ENCODE measurements around the gene ACKR4. TPM values are rescaled to one million over a fixed set of nuclear protein-coding genes. Genes with fewer than 3 reads are reported as not detected.

ACKR4 gene
- polyA plus RNA-seq, 1 of the 3 experiments (the other 2 are of a cell fraction), result 0.10 TPM

DNA sequence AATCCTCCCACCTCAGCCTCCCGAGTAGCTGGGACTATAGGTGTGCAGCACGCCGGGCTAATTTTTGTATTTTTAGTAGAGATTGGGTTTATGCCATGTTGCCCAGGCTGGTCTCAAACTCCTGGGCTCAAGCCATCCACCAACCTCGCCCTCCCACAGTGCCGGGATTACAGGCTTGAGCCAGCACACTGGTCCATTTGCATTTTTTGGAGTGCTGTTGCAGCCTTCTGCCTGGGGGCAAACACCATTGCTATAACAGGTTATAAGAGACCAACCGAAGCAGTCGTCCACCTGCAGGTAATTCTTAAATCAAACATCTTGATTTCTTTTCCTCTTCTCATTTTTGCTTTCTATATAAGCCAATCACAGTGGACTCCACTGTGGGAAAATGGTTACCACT, 27.7 kb downstream of the ACKR4 start:
- Histone ChIP-seq H3F3A (replicated peaks; ENCODE audit: insufficient read depth) (peaks cover 16% of the 10 kb centered on the region), H3K79me2 (ENCODE audit: insufficient read depth) (no peaks in the 10 kb centered on the region), H3K4me1 (ENCODE audit: control insufficient read depth in 1 of 2, insufficient read depth in 2 of 2, low read depth in 1 of 2, low read length in 1 of 2) (peaks cover 0 to 25% of the 10 kb centered on the region in 2 experiments; a peak in 3 of 4 replicates), H4K20me1 (ENCODE audit: insufficient read depth) (no peaks in the 10 kb centered on the region), H3K4me2 (no peak overlapping the region), H2AFZ (ENCODE audit: low read depth) (no peak overlapping the region), H3K27ac (ENCODE audit: low read depth in 2 of 2, low read length in 1 of 2) (peak overlapping the region in 1 of 2 experiments; percentile 27; a peak in 1 of 4 replicates), H3K9me3 (no peaks in the 10 kb centered on the region), H3K36me3 (replicated peaks in 1 of 2; ENCODE audit: control insufficient read depth in 1 of 2, insufficient read depth in 2 of 2, low read length in 1 of 2) (peaks cover 19 to 33% of the 10 kb centered on the region in 2 experiments), H3K9ac (no peak overlapping the region), H3K4me3 (ENCODE audit: low read depth in 2 of 2, low read length in 1 of 2) (no peak overlapping the region), H3K9me2 (no peaks in the 10 kb centered on the region), H3K27me3 (ENCODE audit: insufficient read depth) (no peaks in the 10 kb centered on the region)
- ChIA-PET CTCF (interaction anchor here (1.1 to 1.4 kb wide), 2 partner anchors 89 to 282 kb away, joined by 3 to 4 read pairs; no protein-coding TSS in a partner anchor), POLR2A (no interaction called here)
- no peak for DNase-seq
- TF ChIP-seq USF2 (IDR thresholded peaks at IDR 0.05; ENCODE audit: borderline replicate concordance, low read depth, low read length) (no peak), NRF1 (IDR thresholded peaks at IDR 0.05; ENCODE audit: low read depth, low read length) (no peak), RXRA (IDR thresholded peaks at IDR 0.05; ENCODE audit: borderline replicate concordance, low read depth) (no peak), EP300 (IDR thresholded peaks at IDR 0.05; ENCODE audit: borderline replicate concordance in 1 of 2, low read depth in 1 of 2, low read length in 1 of 2) (no peak), ELF1 (IDR thresholded peaks at IDR 0.05) (no peak), NFIC (IDR thresholded peaks at IDR 0.05; ENCODE audit: borderline replicate concordance) (no peak)
- 99% methylated on average over 7 of the region's 7 CpGs for WGBS (ENCODE audit: low lambda C conversion rate)

GRCh38 chr3:132625613-132626012, 28.5 kb downstream of the ACKR4 start:
- Histone ChIP-seq H3K36me3 (replicated peaks in 1 of 2; ENCODE audit: control insufficient read depth in 1 of 2, insufficient read depth in 2 of 2, low read length in 1 of 2) (peaks cover 18 to 32% of the 10 kb centered on the region in 2 experiments), H3K9me3 (no peaks in the 10 kb centered on the region), H3K4me1 (ENCODE audit: control insufficient read depth in 1 of 2, insufficient read depth in 2 of 2, low read depth in 1 of 2, low read length in 1 of 2) (peaks cover 0 to 31% of the 10 kb centered on the region in 2 experiments; a peak in 3 of 4 replicates), H3F3A (replicated peaks; ENCODE audit: insufficient read depth) (peaks cover 23% of the 10 kb centered on the region), H3K9me2 (no peaks in the 10 kb centered on the region), H3K27ac (ENCODE audit: low read depth in 2 of 2, low read length in 1 of 2) (peak overlapping the region in 1 of 2 experiments; percentile 27; a peak in 2 of 4 replicates), H3K4me3 (ENCODE audit: low read depth in 2 of 2, low read length in 1 of 2) (no peak overlapping the region), H3K4me2 (no peak overlapping the region), H3K79me2 (ENCODE audit: insufficient read depth) (no peaks in the 10 kb centered on the region), H4K20me1 (ENCODE audit: insufficient read depth) (no peaks in the 10 kb centered on the region), H2AFZ (ENCODE audit: low read depth) (no peak overlapping the region), H3K27me3 (ENCODE audit: insufficient read depth) (no peaks in the 10 kb centered on the region), H3K9ac (no peak overlapping the region)
- CTCF ChIA-PET, result interaction anchor here (1.1 to 1.2 kb wide), 2 partner anchors 16 to 283 kb away, joined by 3 to 4 read pairs; no protein-coding TSS in a partner anchor
- POLR2A ChIA-PET, result interaction anchor here (0.8 kb wide), 1 partner anchor 14 kb away, joined by 3 read pairs; no protein-coding TSS in a partner anchor
- WGBS (ENCODE audit: low lambda C conversion rate), result 100% methylated on average over 1 of the region's 1 CpG
- TF ChIP-seq NRF1 (IDR thresholded peaks at IDR 0.05; ENCODE audit: low read depth, low read length) (no peak), RXRA (IDR thresholded peaks at IDR 0.05; ENCODE audit: borderline replicate concordance, low read depth) (no peak), ELF1 (IDR thresholded peaks at IDR 0.05) (no peak), MEF2A (IDR thresholded peaks at IDR 0.05; ENCODE audit: borderline replicate concordance, low read depth) (no peak), NFIC (IDR thresholded peaks at IDR 0.05; ENCODE audit: borderline replicate concordance) (no peak), GABPA (IDR thresholded peaks at IDR 0.05; ENCODE audit: low read depth) (no peak), POLR2AphosphoS5 (IDR thresholded peaks at IDR 0.05; ENCODE audit: low read depth, low read length) (no peak), FOSL2 (IDR thresholded peaks at IDR 0.05; ENCODE audit: borderline replicate concordance, low read depth) (no peak), MXI1 (IDR thresholded peaks at IDR 0.05; ENCODE audit: low read depth, low read length) (no peak), SIN3A (IDR thresholded peaks at IDR 0.05; ENCODE audit: borderline replicate concordance, low read depth, low read length) (no peak), CHD2 (IDR thresholded peaks at IDR 0.05; ENCODE audit: low read length, partially characterized antibody) (no peak), GATA2 (CRISPR knock-in tag; IDR thresholded peaks at IDR 0.05) (no peak), JUND (IDR thresholded peaks at IDR 0.05) (no peak), FOXJ3 (CRISPR knock-in tag; IDR thresholded peaks at IDR 0.05) (no peak), TEAD4 (IDR thresholded peaks at IDR 0.05; ENCODE audit: borderline replicate concordance, insufficient read depth) (no peak), YY1 (IDR thresholded peaks at IDR 0.05; ENCODE audit: low read depth) (no peak), SMC3 (IDR thresholded peaks at IDR 0.05; ENCODE audit: low read depth, low read length) (no peak), USF2 (IDR thresholded peaks at IDR 0.05; ENCODE audit: borderline replicate concordance, low read depth, low read length) (no peak)
- TF ChIP-seq, protein P1, sequence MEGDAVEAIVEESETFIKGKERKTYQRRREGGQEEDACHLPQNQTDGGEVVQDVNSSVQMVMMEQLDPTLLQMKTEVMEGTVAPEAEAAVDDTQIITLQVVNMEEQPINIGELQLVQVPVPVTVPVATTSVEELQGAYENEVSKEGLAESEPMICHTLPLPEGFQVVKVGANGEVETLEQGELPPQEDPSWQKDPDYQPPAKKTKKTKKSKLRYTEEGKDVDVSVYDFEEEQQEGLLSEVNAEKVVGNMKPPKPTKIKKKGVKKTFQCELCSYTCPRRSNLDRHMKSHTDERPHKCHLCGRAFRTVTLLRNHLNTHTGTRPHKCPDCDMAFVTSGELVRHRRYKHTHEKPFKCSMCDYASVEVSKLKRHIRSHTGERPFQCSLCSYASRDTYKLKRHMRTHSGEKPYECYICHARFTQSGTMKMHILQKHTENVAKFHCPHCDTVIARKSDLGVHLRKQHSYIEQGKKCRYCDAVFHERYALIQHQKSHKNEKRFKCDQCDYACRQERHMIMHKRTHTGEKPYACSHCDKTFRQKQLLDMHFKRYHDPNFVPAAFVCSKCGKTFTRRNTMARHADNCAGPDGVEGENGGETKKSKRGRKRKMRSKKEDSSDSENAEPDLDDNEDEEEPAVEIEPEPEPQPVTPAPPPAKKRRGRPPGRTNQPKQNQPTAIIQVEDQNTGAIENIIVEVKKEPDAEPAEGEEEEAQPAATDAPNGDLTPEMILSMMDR (IDR thresholded peaks at IDR 0.05), result no peak
- TF ChIP-seq, protein P2, sequence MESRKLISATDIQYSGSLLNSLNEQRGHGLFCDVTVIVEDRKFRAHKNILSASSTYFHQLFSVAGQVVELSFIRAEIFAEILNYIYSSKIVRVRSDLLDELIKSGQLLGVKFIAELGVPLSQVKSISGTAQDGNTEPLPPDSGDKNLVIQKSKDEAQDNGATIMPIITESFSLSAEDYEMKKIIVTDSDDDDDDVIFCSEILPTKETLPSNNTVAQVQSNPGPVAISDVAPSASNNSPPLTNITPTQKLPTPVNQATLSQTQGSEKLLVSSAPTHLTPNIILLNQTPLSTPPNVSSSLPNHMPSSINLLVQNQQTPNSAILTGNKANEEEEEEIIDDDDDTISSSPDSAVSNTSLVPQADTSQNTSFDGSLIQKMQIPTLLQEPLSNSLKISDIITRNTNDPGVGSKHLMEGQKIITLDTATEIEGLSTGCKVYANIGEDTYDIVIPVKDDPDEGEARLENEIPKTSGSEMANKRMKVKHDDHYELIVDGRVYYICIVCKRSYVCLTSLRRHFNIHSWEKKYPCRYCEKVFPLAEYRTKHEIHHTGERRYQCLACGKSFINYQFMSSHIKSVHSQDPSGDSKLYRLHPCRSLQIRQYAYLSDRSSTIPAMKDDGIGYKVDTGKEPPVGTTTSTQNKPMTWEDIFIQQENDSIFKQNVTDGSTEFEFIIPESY (IDR thresholded peaks at IDR 0.05; ENCODE audit: borderline replicate concordance, low read depth), result no peak
- no peak for DNase-seq
